Osteoblast (primary cell): ENCODE results near the gene KDM1B. TPM values are rescaled to one million over a fixed set of nuclear protein-coding genes. Genes with fewer than 3 reads are reported as not detected.

Source experiments
- DNase-seq: peaks from one replicate; pipeline ENCODE4 v3.0.0; 2011; ENCODE audit warnings: low spot score, mixed read lengths; ENCODE audit not compliant: insufficient read length; ENCODE audit errors: missing footprints
- H2AFZ ChIP-seq: 2 replicates; pipeline ENCODE4 v1.6.0; 2011; ENCODE audit warnings: mild to moderate bottlenecking, low read length
- H3K27ac ChIP-seq: 2 replicates; pipeline ENCODE4 v1.5.1; 2011; ENCODE audit warnings: mild to moderate bottlenecking, low read depth, low read length, moderate library complexity
- H3K27me3 ChIP-seq: 2 replicates; pipeline ENCODE4 v1.6.0; 2012; ENCODE audit warnings: mild to moderate bottlenecking, control low read depth, inconsistent platforms, low read length, moderate library complexity; ENCODE audit not compliant: insufficient read depth
- H3K36me3 ChIP-seq: 2 replicates; pipeline ENCODE4 v1.5.1; 2011; ENCODE audit warnings: mild to moderate bottlenecking, low read length, control low read depth, moderate library complexity; ENCODE audit not compliant: insufficient read depth
- H3K4me1 ChIP-seq: 2 replicates; pipeline ENCODE4 v1.5.1; 2011; ENCODE audit warnings: mild to moderate bottlenecking, low read length, control low read depth, moderate library complexity; ENCODE audit not compliant: insufficient read depth
- H3K4me2 ChIP-seq: 2 replicates; pipeline ENCODE4 v1.6.0; 2011; ENCODE audit warnings: mild to moderate bottlenecking, low read length; ENCODE audit not compliant: insufficient read depth
- H3K4me3 ChIP-seq: fragments of 200-600 bp; sonication (generic); 3 replicates; pipeline ENCODE4 v1.5.1; 2012; ENCODE audit warnings: mild to moderate bottlenecking, low read length, inconsistent platforms; ENCODE audit not compliant: insufficient read depth
- H3K79me2 ChIP-seq: 2 replicates; pipeline ENCODE4 v1.6.0; 2012; ENCODE audit warnings: mild to moderate bottlenecking, low read length, control low read depth, inconsistent platforms; ENCODE audit not compliant: insufficient read depth
- H3K9me3 ChIP-seq: 2 replicates; pipeline ENCODE4 v1.5.1; 2011; ENCODE audit warnings: low read depth, low read length, control low read depth
- H4K20me1 ChIP-seq: 2 replicates; pipeline ENCODE4 v1.6.0; 2012; ENCODE audit warnings: mild to moderate bottlenecking, low read length, control low read depth; ENCODE audit not compliant: insufficient read depth
- small RNA-seq: library from RNA; depleted of rRNA; stranded (forward); fragments of <200 nt; gene quantifications from one replicate; pipeline ENCODE3, GENCODE V24; 2012
- total RNA-seq: library from RNA; depleted of rRNA; stranded (reverse); fragments of >200 nt; gene quantifications from 2 replicates; pipeline ENCODE4 v1.2.3, GENCODE V29; 2012
- TF ChIP-seq, protein P1 (sequence below): IDR thresholded peaks from 2 replicates; pipeline ENCODE4 v1.5.1; 2011; ENCODE audit warnings: mild to moderate bottlenecking, low read depth, low read length, moderate library complexity; ENCODE audit errors: extremely low read depth

KDM1B gene
- total RNA-seq, 1 donor: 17.7 TPM

DNA sequence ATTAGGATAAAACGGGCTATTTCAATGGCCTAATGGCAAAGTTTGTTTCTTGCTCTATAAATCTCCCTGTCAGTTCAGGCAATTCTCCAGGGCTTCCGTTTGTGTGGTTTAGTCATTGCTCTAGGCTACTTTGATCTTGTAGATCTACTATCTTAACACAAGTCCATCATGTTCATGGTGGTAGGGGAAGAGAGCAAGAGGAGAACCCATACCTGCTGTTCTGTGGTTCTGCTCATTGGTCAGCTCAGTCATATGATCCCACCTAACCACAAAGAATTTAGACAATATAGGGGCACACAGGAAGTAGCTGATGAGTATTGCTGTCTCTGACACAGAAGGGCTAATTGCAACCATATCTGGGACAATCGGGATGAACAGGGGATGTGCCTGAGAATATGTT is 114.0 kb downstream of the KDM1B start:
- TF ChIP-seq, protein P1, sequence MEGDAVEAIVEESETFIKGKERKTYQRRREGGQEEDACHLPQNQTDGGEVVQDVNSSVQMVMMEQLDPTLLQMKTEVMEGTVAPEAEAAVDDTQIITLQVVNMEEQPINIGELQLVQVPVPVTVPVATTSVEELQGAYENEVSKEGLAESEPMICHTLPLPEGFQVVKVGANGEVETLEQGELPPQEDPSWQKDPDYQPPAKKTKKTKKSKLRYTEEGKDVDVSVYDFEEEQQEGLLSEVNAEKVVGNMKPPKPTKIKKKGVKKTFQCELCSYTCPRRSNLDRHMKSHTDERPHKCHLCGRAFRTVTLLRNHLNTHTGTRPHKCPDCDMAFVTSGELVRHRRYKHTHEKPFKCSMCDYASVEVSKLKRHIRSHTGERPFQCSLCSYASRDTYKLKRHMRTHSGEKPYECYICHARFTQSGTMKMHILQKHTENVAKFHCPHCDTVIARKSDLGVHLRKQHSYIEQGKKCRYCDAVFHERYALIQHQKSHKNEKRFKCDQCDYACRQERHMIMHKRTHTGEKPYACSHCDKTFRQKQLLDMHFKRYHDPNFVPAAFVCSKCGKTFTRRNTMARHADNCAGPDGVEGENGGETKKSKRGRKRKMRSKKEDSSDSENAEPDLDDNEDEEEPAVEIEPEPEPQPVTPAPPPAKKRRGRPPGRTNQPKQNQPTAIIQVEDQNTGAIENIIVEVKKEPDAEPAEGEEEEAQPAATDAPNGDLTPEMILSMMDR: no peak
- Histone ChIP-seq H3K79me2 (no peaks in the 10 kb centered on the region), H3K4me3 (no peak overlapping the region), H3K27ac (no peak overlapping the region), H4K20me1 (no peaks in the 10 kb centered on the region), H3K4me2 (no peak overlapping the region), H2AFZ (no peak overlapping the region), H3K4me1 (no peaks in the 10 kb centered on the region), H3K27me3 (no peaks in the 10 kb centered on the region), H3K9me3 (no peaks in the 10 kb centered on the region), H3K36me3 (no peaks in the 10 kb centered on the region)
- DNase-seq: no peak

GRCh38 chr6:18269717-18270116 is 114.5 kb downstream of the KDM1B start:
- H3K4me2 ChIP-seq: no peak overlapping the region
- no peak for DNase-seq
- TF ChIP-seq, protein P1: no peak
- H4K20me1 ChIP-seq: no peaks in the 10 kb centered on the region
- H3K36me3 ChIP-seq: no peaks in the 10 kb centered on the region
- H3K4me3 ChIP-seq: no peak overlapping the region
- H3K27ac ChIP-seq: no peak overlapping the region
- no peaks in the 10 kb centered on the region for H3K27me3 ChIP-seq
- no peak overlapping the region for H2AFZ ChIP-seq
- no peaks in the 10 kb centered on the region for H3K4me1 ChIP-seq
- no peaks in the 10 kb centered on the region for H3K79me2 ChIP-seq
- H3K9me3 ChIP-seq: no peaks in the 10 kb centered on the region

- no peaks in the 10 kb centered on the region for H3K9me3 ChIP-seq
- H3K4me2 ChIP-seq: no peak overlapping the region
- DNase-seq: no peak
- no peaks in the 10 kb centered on the region for H4K20me1 ChIP-seq
- H3K79me2 ChIP-seq: no peaks in the 10 kb centered on the region
- TF ChIP-seq, protein P1: no peak
- no peaks in the 10 kb centered on the region for H3K27me3 ChIP-seq
- no peak overlapping the region for H3K4me3 ChIP-seq
- no peaks in the 10 kb centered on the region for H3K36me3 ChIP-seq
- H3K27ac ChIP-seq: no peak overlapping the region
- no peaks in the 10 kb centered on the region for H3K4me1 ChIP-seq
- no peak overlapping the region for H2AFZ ChIP-seq
Observed at GRCh38 chr6:18270216-18270615, 115.0 kb downstream of the KDM1B start.

Small RNAs within 50 kb of the gene (small RNA-seq; reads per million reads assigned to genes)
- gene RF00019: not detected

Other genes starting within 250 kb of the KDM1B start
- gene KIF13A, start 167.8 kb upstream of the KDM1B start, total RNA-seq: 61.5 and 90.5 TPM in 2 replicates
- gene NHLRC1, start 32.7 kb upstream of the KDM1B start, total RNA-seq: 2.4 and 2.9 TPM in 2 replicates
- 11.9 and 13.0 TPM in 2 replicates for gene TPMT, start 345 bp upstream of the KDM1B start, total RNA-seq
- gene DEK, start 109.1 kb downstream of the KDM1B start, total RNA-seq: 102 and 113 TPM in 2 replicates
- gene RNF144B, start 231.9 kb downstream of the KDM1B start, total RNA-seq: 4.4 and 5.8 TPM in 2 replicates